Measurements from ENCODE around the gene FAM156A. TPM values are rescaled to one million over a fixed set of nuclear protein-coding genes. Genes with fewer than 3 reads are reported as not detected.
"Not testable (repeated sequence)": the region's sequence is repeated elsewhere in the genome, so short reads cannot be mapped to it uniquely, and the experiment has no call there.

Gene FAM156A
- total and polyA plus RNA-seq, 12 donors: 5.5 to 12.4 (median 7.9) TPM

DNA sequence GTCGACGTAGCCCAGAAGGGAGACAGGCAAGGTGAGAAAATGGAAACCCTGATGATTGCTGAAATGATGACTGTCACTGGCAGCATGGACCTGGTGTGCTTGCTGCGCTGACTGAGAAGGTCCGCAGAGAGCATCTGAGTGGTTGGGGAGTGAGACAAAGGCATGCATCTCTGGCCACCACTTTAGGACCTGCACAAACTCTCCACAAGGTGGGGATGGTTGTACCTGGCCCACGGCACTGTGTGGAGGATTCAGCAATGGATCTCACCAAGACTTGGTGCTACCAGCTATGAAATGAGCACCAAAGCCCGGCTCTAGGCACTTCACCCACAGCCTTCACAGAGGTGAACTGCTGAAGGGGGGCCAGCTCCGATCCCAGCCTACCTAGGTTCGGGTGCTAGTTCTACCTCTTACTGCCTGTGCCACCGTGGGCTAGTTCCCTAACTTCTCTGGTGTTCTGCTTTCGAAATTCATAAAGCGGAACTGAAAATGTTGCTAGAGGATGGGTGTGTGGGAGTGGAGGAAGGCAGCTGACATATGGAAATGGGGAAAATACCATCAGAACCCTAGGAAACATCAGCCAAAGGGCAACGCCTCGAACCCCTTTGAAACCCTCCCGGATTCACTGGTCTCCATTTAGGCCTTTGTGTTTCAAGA lies 12.4 kb downstream of the FAM156A start:
- no CpG with 5 or more reads among the region's 14 CpGs for WGBS, 2 donors

GRCh38 chrX:52941728-52942127 lies 16.6 kb downstream of the FAM156A start:
- ATAC-seq: peak in 2 of 8 donors; percentile 22 to 34
- H3K27me3 ChIP-seq; H3K27ac ChIP-seq; intact Hi-C loops (cut with DNase I); H3K9me3 ChIP-seq; H3K4me3 ChIP-seq; H3K36me3 ChIP-seq; H3K4me1 ChIP-seq; DNase-seq: not testable (repeated sequence)
- no CpG with 5 or more reads among the region's 10 CpGs for WGBS, 2 donors

More for the DNA sequence above, 12.4 kb downstream of the FAM156A start:
- H3K4me1 ChIP-seq; H3K27me3 ChIP-seq; H3K36me3 ChIP-seq; H3K27ac ChIP-seq; H3K9me3 ChIP-seq; H3K4me3 ChIP-seq; DNase-seq; intact Hi-C loops (cut with DNase I): not testable (repeated sequence)
- peak in 1 of 8 donors; percentile 34 for ATAC-seq

DNA sequence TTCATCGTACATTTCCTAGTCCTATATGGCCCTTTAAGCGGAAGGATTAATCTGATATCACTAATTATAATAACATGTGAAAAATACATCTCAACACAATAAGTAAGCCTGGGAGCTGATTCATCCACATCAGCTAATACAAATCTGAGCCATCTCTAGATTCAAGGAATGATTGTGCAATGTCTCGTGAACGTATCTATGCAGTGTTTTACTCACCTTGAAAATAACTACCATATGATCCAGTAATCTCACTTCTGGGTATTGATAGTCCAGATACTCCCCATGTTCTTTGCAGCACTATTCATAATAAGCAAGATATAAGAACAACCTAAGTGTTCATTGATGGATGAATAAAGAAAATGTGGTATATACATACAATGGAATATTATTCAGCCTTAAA lies 17.6 kb downstream of the FAM156A start:
- ATAC-seq; H3K36me3 ChIP-seq; H3K9me3 ChIP-seq; intact Hi-C loops (cut with DNase I); H3K27me3 ChIP-seq; H3K4me3 ChIP-seq; DNase-seq; H3K4me1 ChIP-seq; H3K27ac ChIP-seq: not testable (repeated sequence)
- WGBS, 2 donors: no CpG with 5 or more reads among the region's 4 CpGs

GRCh38 chrX:52935470-52935784 lies 22.9 kb downstream of the FAM156A start:
- peak in 4 of 8 donors; percentile 9 to 56 (median 16) for ATAC-seq
- H3K27me3 ChIP-seq: not testable (repeated sequence)

GRCh38 chrX:52934704-52935469 lies 23.4 kb downstream of the FAM156A start:
- intact Hi-C loops (cut with DNase I): no loop called here
- DNase-seq (peak; percentile 89 to 91), ATAC-seq (peak; percentile 98 to 99 (median 99))
- Histone ChIP-seq H3K27ac (peak overlapping the region; percentile 90 to 98 (median 96)), H3K4me1 (peaks cover 0 to 10% (median 0%) of the 10 kb centered on the region in 9 donors), H3K36me3 (no peaks in the 10 kb centered on the region), H3K27me3 (no peaks in the 10 kb centered on the region), H3K4me3 (peak overlapping the region; percentile 45 to 69 (median 65)), H3K9me3 (no peaks in the 10 kb centered on the region)
- 0% methylated on average over 32 to 52 of the region's 61 CpGs for WGBS, 2 donors
- TF ChIP-seq CTCF (IDR thresholded peaks at IDR 0.05): peak; percentile 76 to 95 (median 85)

More at GRCh38 chrX:52935470-52935784, 22.9 kb downstream of the FAM156A start:
- H3K9me3 ChIP-seq; DNase-seq; H3K36me3 ChIP-seq; H3K4me1 ChIP-seq; intact Hi-C loops (cut with DNase I): not testable (repeated sequence)
- Histone ChIP-seq H3K27ac (peak overlapping the region; percentile 90 to 98 (median 96)), H3K4me3 (peak overlapping the region; percentile 45 to 69 (median 65))
- 0% methylated on average over 9 of the region's 10 CpGs for WGBS, 2 donors

DNA sequence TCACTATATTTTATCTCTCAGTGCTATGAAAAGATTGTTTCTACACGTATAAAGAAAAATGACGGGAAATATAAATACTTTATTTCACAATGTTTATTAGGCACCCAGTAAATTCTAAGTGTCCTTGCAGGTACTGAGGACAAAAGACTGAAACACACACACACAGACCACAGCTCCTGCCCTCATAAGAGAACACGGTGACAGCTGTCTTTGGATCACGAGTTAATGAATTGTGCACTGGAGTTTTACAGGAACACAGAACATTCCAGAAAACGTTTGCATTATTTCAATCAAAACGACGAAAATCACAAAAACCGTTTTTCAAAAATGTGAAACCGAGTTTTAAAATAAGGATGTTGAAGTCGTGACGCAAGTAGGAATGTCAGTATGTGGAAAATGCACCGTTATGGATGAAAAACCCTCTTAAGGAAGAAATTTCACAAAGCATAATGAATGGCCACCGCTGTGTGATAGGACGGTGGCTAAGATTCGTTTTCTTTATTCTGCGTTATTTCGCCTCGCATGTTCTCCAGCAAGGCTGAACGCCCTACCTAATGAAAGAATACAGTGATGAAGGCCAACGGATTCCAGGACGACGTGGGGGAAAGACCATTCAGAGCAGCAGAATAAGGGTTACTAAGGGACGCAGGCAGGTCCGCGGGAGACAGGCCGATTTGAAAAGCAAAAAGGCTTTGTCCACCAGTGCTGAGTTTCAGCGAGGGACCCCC lies 24.2 kb downstream of the FAM156A start:
- no peaks in the 10 kb centered on the region for H3K36me3 ChIP-seq
- no peaks in the 10 kb centered on the region for H3K9me3 ChIP-seq
- peaks cover 0 to 3% (median 0%) of the 10 kb centered on the region in 7 donors for H3K27me3 ChIP-seq
- no peak for TF ChIP-seq CTCF (IDR thresholded peaks at IDR 0.05)
- WGBS, 2 donors: 3% methylated on average over 27 of the region's 27 CpGs
- peaks cover 0 to 10% (median 0%) of the 10 kb centered on the region in 9 donors for H3K4me1 ChIP-seq
- DNase-seq (no peak), ATAC-seq (no peak)
- intact Hi-C loops (cut with DNase I): no loop called here
- peak overlapping the region; percentile 45 to 69 (median 65) for H3K4me3 ChIP-seq
- H3K27ac ChIP-seq: peak overlapping the region; percentile 90 to 98 (median 96)

Measured in heart right ventricle (tissue), 16 donors.